Thoracic aorta (tissue), 2 donors: Measurements from ENCODE around the gene CASKIN2. TPM values are rescaled to one million over a fixed set of nuclear protein-coding genes. Genes with fewer than 3 reads are reported as not detected.

Experiments used
- ATAC-seq: fragments of 150-250 bp; one replicate; pipeline ENCODE4 v1.8.0; 2017; ENCODE audit warnings: low read depth; ENCODE audit not compliant: insufficient number of reproducible peaks, low FRiP score
- DNase-seq: peaks from one replicate; pipeline ENCODE4 v3.0.0-alpha.2; 2020; ENCODE audit warnings: low spot score
- H3K27ac ChIP-seq, 2 donors: fragments of 200-600 bp; sonication (generic); 1 replicate in 1 of 2; 2 replicates in 1 of 2; pipeline ENCODE4 v1.5.1; 2016; ENCODE audit warnings: mild to moderate bottlenecking in 2 of 2, moderate library complexity in 2 of 2
- H3K27me3 ChIP-seq: fragments of 200-600 bp; sonication (generic); replicated peaks from 2 replicates; pipeline ENCODE4 v1.6.0; 2016; ENCODE audit warnings: mild to moderate bottlenecking; ENCODE audit not compliant: insufficient read depth
- H3K36me3 ChIP-seq: fragments of 200-600 bp; sonication (generic); one replicate; pipeline ENCODE4 v1.5.1; 2016
- H3K4me1 ChIP-seq, 2 donors: fragments of 200-600 bp; sonication (generic); 1 replicate in 1 of 2; 2 replicates in 1 of 2; pipeline versions ENCODE4 v1.5.1 to v1.6.0; 2016; ENCODE audit warnings: low read depth in 2 of 2, mild to moderate bottlenecking in 1 of 2; ENCODE audit not compliant: control insufficient read depth in 1 of 2
- H3K4me3 ChIP-seq: fragments of 200-600 bp; sonication (generic); 2 replicates; pipeline ENCODE4 v1.5.1; 2016; ENCODE audit warnings: mild to moderate bottlenecking
- H3K9me3 ChIP-seq: fragments of 200-600 bp; sonication (generic); 2 replicates; pipeline ENCODE4 v1.5.1; 2016
- CTCF ChIP-seq: fragments of 200-600 bp; sonication (generic); IDR thresholded peaks from one replicate; pipeline ENCODE4 v1.5.1; 2019; ENCODE audit warnings: antibody characterized with exemption
- total RNA-seq, 2 donors: library from RNA; depleted of rRNA; stranded (reverse); fragments of >200 nt; gene quantifications; one replicate each; pipeline versions ENCODE4 v1.1.0 to v1.2.3, GENCODE V29; 2016

The CASKIN2 gene
- total RNA-seq, 2 donors from 2014 or later, result 26.0 to 32.4 TPM

- no peak for TF ChIP-seq CTCF
These were observed 13.8 kb downstream of the CASKIN2 start for GRCh38 chr17:75501378-75502071.

GRCh38 chr17:75500419-75501216, 14.7 kb downstream of the CASKIN2 start:
- ATAC-seq (no peak), DNase-seq (no peak)
- Histone ChIP-seq H3K9me3 (no peaks in the 10 kb centered on the region), H3K4me3 (no peak overlapping the region), H3K27me3 (no peaks in the 10 kb centered on the region), H3K4me1 (peaks cover 5 to 35% of the 10 kb centered on the region in 2 donors), H3K27ac (peak overlapping the region; percentile 58 to 71), H3K36me3 (peaks cover 43% of the 10 kb centered on the region)
- TF ChIP-seq CTCF, result no peak

More at GRCh38 chr17:75501378-75502071, 13.8 kb downstream of the CASKIN2 start:
- no peak for ATAC-seq
- Histone ChIP-seq H3K4me3 (no peak overlapping the region), H3K27ac (peak overlapping the region; percentile 58 to 71), H3K4me1 (peaks cover 5 to 35% of the 10 kb centered on the region in 2 donors), H3K27me3 (no peaks in the 10 kb centered on the region), H3K36me3 (peaks cover 37% of the 10 kb centered on the region), H3K9me3 (no peaks in the 10 kb centered on the region)
- DNase-seq, result no peak

- Histone ChIP-seq H3K4me1 (peaks cover 5 to 35% of the 10 kb centered on the region in 2 donors), H3K36me3 (peaks cover 49% of the 10 kb centered on the region), H3K27ac (peak overlapping the region; percentile 7 to 71), H3K27me3 (no peaks in the 10 kb centered on the region), H3K9me3 (no peaks in the 10 kb centered on the region), H3K4me3 (no peak overlapping the region)
- DNase-seq, result no peak
- TF ChIP-seq CTCF, result no peak
- ATAC-seq, result no peak
These were observed 15.9 kb downstream of the CASKIN2 start for GRCh38 chr17:75499313-75500022.

- Histone ChIP-seq H3K27ac (peak overlapping the region in 1 of 2 donors; percentile 71), H3K27me3 (no peaks in the 10 kb centered on the region), H3K4me3 (no peak overlapping the region), H3K4me1 (peaks cover 5 to 35% of the 10 kb centered on the region in 2 donors), H3K9me3 (no peaks in the 10 kb centered on the region), H3K36me3 (peaks cover 56% of the 10 kb centered on the region)
- TF ChIP-seq CTCF, result no peak
- DNase-seq (no peak), ATAC-seq (no peak)
These were observed 16.6 kb downstream of the CASKIN2 start for GRCh38 chr17:75498726-75499213.
